Ascending aorta (tissue), 2 donors: ENCODE measurements around the gene PCBP1. TPM values are rescaled to one million over a fixed set of nuclear protein-coding genes. Genes with fewer than 3 reads are reported as not detected.

Experiments
- DNase-seq, 2 donors: peaks; one replicate each; pipeline ENCODE4 v3.0.0-alpha.2; 2019; ENCODE audit warnings: low spot score in 2 of 2
- H3K27ac ChIP-seq, 2 donors: fragments of 200-600 bp; sonication (generic); one replicate each; pipeline ENCODE4 v1.5.1; 2016 to 2017; ENCODE audit warnings: mild to moderate bottlenecking in 1 of 2
- H3K27me3 ChIP-seq: fragments of 200-600 bp; sonication (generic); one replicate; pipeline ENCODE4 v1.5.1; 2017
- H3K36me3 ChIP-seq, 2 donors: fragments of 200-600 bp; sonication (generic); one replicate each; pipeline ENCODE4 v1.5.1; 2016
- H3K4me1 ChIP-seq, 2 donors: fragments of 200-600 bp; sonication (generic); one replicate each; pipeline ENCODE4 v1.5.1; 2016 to 2017; ENCODE audit warnings: mild to moderate bottlenecking in 1 of 2
- H3K4me3 ChIP-seq, 2 donors: fragments of 200-600 bp; sonication (generic); one replicate each; pipeline ENCODE4 v1.5.1; 2016 to 2017; ENCODE audit warnings: mild to moderate bottlenecking in 1 of 2
- H3K9me3 ChIP-seq, 2 donors: fragments of 200-600 bp; sonication (generic); one replicate each; pipeline ENCODE4 v1.5.1; 2016
- intact Hi-C: fragments of 100-400 bp; cut with DNase I; formaldehyde crosslinking; loops from one replicate; pipeline ENCODE4 v1.15.1; 2023
- total RNA-seq: library from RNA; depleted of rRNA; stranded (reverse); fragments of >200 nt; gene quantifications from one replicate; pipeline ENCODE4 v1.1.0, GENCODE V29; 2016
- TF ChIP-seq, protein P1 (sequence below), 3 experiments: fragments of 200-600 bp in 2 of 3; fragments of 450-650 bp in 1 of 3; sonication (generic) in 2 of 3; IDR thresholded peaks; one replicate each; pipeline ENCODE4 v1.5.1; 2016 to 2019; ENCODE audit warnings: antibody characterized with exemption in 3 of 3, mild to moderate bottlenecking in 1 of 3, moderate library complexity in 1 of 3

PCBP1 gene
- total RNA-seq, 1 donor from 2014 or later: 227 TPM

GRCh38 chr2:70123051-70123828, 36.0 kb downstream of the PCBP1 start:
- Histone ChIP-seq H3K4me1 (peaks cover 0 to 9% of the 10 kb centered on the region in 2 donors), H3K27me3 (no peaks in the 10 kb centered on the region), H3K4me3 (peak overlapping the region; percentile 66 to 67), H3K27ac (peak overlapping the region; percentile 96 to 99), H3K36me3 (no peaks in the 10 kb centered on the region), H3K9me3 (no peaks in the 10 kb centered on the region)
- intact Hi-C loops: no loop called here
- DNase-seq: peak in 1 of 2 donors; percentile 75
- TF ChIP-seq, protein P1, sequence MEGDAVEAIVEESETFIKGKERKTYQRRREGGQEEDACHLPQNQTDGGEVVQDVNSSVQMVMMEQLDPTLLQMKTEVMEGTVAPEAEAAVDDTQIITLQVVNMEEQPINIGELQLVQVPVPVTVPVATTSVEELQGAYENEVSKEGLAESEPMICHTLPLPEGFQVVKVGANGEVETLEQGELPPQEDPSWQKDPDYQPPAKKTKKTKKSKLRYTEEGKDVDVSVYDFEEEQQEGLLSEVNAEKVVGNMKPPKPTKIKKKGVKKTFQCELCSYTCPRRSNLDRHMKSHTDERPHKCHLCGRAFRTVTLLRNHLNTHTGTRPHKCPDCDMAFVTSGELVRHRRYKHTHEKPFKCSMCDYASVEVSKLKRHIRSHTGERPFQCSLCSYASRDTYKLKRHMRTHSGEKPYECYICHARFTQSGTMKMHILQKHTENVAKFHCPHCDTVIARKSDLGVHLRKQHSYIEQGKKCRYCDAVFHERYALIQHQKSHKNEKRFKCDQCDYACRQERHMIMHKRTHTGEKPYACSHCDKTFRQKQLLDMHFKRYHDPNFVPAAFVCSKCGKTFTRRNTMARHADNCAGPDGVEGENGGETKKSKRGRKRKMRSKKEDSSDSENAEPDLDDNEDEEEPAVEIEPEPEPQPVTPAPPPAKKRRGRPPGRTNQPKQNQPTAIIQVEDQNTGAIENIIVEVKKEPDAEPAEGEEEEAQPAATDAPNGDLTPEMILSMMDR (IDR thresholded peaks at IDR 0.05): no peak

GRCh38 chr2:70123829-70124116, 36.5 kb downstream of the PCBP1 start:
- H3K4me1 ChIP-seq: peaks cover 0 to 9% of the 10 kb centered on the region in 2 donors
- peak overlapping the region; percentile 96 to 99 for H3K27ac ChIP-seq
- TF ChIP-seq, protein P1 (IDR thresholded peaks at IDR 0.05): no peak
- intact Hi-C loops: loop anchor here (1.0 kb wide), 1 partner anchor 19 kb away; no protein-coding TSS in a partner anchor
- no peaks in the 10 kb centered on the region for H3K9me3 ChIP-seq
- DNase-seq: no peak
- no peaks in the 10 kb centered on the region for H3K27me3 ChIP-seq
- no peaks in the 10 kb centered on the region for H3K36me3 ChIP-seq
- H3K4me3 ChIP-seq: peak overlapping the region; percentile 66 to 67

DNA sequence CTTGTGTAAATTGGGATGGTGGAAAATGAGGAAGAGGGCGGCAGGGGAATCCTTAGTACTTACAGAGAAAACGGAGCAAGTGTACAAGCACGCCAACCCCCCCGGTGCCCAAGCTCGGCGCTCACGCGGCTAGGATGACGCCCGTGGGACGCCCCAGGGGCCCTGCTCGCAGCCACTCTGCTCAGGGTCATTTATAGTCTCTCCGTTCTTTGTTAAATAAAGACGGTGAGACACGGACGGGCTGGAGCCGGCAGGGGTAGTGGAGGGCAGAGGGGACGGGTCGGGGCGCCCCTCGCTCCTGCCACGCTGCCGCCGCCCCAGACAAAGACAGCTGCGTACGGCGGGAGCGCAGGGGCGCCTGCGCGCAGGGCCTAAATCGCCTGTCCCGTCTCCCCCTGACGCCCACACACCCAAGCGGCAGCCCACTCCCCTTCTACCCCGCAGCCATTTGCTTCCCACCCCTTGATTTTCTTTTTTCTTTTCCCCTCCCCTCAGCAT, 37.8 kb downstream of the PCBP1 start:
- H3K4me3 ChIP-seq: peak overlapping the region; percentile 66 to 67
- no peaks in the 10 kb centered on the region for H3K27me3 ChIP-seq
- intact Hi-C loops: loop anchor here (1.0 kb wide), 1 partner anchor 17 kb away; no protein-coding TSS in a partner anchor
- peaks cover 0 to 9% of the 10 kb centered on the region in 2 donors for H3K4me1 ChIP-seq
- no peaks in the 10 kb centered on the region for H3K9me3 ChIP-seq
- peak in 1 of 2 donors; percentile 75 for DNase-seq
- TF ChIP-seq, protein P1 (IDR thresholded peaks at IDR 0.05): no peak
- H3K36me3 ChIP-seq: no peaks in the 10 kb centered on the region
- peak overlapping the region; percentile 96 to 99 for H3K27ac ChIP-seq

DNA sequence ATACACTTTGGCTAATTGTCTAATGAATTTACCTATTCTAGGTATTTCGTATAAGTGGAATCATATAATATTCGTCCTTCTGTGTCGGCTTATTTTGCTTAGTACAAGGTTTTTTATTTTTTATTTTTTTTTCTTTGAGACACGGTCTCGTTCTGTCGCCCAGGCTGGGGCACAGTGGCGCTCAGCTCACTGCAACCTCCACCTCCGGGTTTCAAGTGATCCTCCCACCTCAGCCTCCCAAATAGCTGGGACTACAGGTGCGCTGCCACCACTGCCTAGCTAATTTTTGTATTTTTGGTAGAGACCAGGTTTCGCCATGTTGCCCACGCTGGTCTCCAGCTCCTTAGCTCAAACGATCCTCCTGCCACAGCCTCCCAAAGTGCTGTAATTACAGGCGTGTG, 38.2 kb downstream of the PCBP1 start:
- H3K4me1 ChIP-seq: peaks cover 0 to 12% of the 10 kb centered on the region in 2 donors
- H3K27me3 ChIP-seq: no peaks in the 10 kb centered on the region
- H3K4me3 ChIP-seq: peak overlapping the region; percentile 66 to 67
- DNase-seq: no peak
- TF ChIP-seq, protein P1 (IDR thresholded peaks at IDR 0.05): no peak
- H3K9me3 ChIP-seq: no peaks in the 10 kb centered on the region
- peak overlapping the region; percentile 96 to 99 for H3K27ac ChIP-seq
- no peaks in the 10 kb centered on the region for H3K36me3 ChIP-seq
- intact Hi-C loops: no loop called here

DNA sequence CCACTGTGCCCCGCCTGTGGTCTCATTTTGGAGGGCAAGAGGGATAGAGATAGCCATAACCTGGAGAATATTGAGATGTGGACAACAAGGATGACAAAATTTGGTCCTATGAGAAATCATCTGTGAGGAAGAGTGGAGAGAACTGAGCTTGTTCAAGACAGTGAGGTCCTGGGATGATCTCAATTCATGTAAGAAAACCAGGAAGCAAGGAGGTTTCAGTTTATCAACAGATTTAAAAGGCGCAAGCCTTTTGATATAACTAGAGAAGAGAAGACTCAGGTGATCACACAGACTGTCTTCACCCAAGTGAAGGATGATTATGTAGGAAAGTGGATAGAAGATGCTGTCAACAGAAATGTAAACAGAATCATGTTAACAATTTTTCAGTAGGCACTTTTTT, 39.1 kb downstream of the PCBP1 start:
- Histone ChIP-seq H3K27ac (no peak overlapping the region), H3K9me3 (no peaks in the 10 kb centered on the region), H3K4me1 (peaks cover under 1 to 15% of the 10 kb centered on the region in 2 donors), H3K27me3 (no peaks in the 10 kb centered on the region), H3K36me3 (no peaks in the 10 kb centered on the region), H3K4me3 (no peak overlapping the region)
- intact Hi-C loops: no loop called here
- DNase-seq: no peak
- TF ChIP-seq, protein P1 (IDR thresholded peaks at IDR 0.05): no peak
